ELF-1 (cell line): ENCODE measurements around the gene PNLIPRP3.

Experiments
- DNase-seq: peaks from one replicate; pipeline ENCODE4 v3.0.0-alpha.2; 2016; ENCODE audit warnings: low read depth, low spot score

The PNLIPRP3 gene

DNA sequence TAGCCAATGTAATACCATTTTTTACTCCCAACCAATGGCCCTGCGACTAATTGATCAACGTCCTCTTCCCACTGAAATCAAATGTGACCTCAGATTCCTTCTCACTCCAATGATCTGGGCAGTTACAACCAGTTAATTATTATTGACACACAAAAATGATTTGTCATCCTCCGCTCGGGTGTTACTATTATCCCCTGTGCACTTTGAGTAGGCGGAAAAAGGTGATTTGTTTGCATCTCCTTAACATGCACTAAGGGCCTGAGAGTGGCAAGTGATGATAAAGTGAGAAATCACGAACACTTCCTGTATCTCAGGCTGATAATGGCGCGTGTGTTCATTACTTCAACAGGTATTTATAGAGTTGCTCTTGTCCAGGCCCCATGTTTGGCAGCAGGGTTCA is 77.1 kb downstream of the PNLIPRP3 start:
- no peak for DNase-seq

GRCh38 chr10:116510565-116510964 is 82.9 kb downstream of the PNLIPRP3 start:
- DNase-seq, result no peak

DNA sequence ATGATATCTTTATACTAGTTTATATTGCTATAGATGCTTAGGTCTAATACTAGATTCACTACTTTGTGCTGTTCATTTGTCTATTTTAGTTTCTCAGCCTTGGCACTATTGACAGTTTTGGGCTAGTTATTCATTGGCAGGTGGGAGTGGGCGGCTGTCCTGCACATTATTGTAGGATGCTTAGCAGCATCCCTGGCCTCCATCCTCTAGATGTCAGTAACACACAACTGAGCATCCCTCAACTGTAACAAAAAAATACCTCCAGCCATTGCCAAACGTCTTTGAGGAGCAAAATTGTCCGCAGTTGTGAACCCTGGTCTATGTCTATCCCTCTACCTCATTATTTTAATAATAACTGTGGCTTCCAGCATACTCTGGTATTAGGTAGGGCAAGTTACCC is 83.7 kb downstream of the PNLIPRP3 start:
- DNase-seq, result no peak

- no peak for DNase-seq
Observed at GRCh38 chr10:116521424-116522290, 94.0 kb downstream of the PNLIPRP3 start.

DNA sequence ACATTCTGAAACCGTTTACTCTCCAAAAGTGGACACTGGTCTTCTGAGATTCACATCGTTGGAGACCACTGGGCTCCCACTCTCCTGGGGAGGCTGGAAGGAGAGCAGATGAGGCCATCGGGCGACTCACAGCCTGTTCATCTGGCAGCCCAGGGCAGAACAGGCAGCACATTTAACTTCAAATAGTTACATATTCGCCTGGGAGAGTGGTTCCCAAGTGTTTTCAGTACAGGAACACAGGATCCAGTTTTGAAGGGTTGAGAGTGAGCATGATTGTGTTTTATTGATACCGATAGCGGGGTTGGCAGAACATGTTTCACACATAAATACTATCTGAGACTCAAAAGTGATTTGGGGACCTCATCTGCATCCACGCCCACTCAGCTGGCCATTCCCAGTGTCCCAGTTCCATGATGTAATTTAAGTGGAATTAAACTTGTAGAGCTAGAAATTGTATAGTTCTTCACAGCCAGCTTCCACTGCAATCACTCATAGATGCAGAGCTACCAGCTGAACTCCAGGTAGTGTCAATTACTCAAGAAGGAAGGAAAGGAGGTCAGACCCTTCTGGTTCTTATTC is 95.2 kb downstream of the PNLIPRP3 start:
- no peak for DNase-seq

GRCh38 chr10:116524736-116525135 is 97.1 kb downstream of the PNLIPRP3 start:
- DNase-seq, result no peak

GRCh38 chr10:116526219-116526618 is 98.6 kb downstream of the PNLIPRP3 start:
- no peak for DNase-seq
